ENCODE results near the gene RNF217. TPM values are rescaled to one million over a fixed set of nuclear protein-coding genes. Genes with fewer than 3 reads are reported as not detected.
A peak's percentile ranks its signal among the peaks of the same experiment; 100 is the strongest.

Gene RNF217
- total RNA-seq, 1 donor from 2014 or later = 51.5 TPM

DNA sequence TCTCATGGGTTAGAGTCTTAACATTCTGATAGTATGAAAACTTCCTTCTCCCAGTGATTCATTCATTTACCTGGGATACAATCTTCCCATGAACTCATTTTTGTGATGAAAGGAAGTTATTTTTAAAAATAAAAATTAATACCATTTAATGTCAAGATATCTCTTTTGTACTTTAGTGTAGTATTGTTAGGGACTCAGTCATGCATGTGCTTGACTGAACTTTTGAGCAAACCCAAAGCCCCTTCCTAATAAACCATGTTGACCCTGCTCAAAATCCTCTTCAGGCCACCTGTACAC is 52.4 kb downstream of the RNF217 start:
- H3K36me3 Mint-ChIP-seq (ENCODE audit: low read depth) = peaks cover 3% of the 10 kb centered on the region
- H3K27me3 Mint-ChIP-seq (ENCODE audit: low read depth) = no peaks in the 10 kb centered on the region
- H3K9me3 Mint-ChIP-seq (ENCODE audit: low read depth) = no peaks in the 10 kb centered on the region
- DNase-seq (ENCODE audit: low spot score) = no peak
- no peak overlapping the region for H3K4me3 Mint-ChIP-seq (ENCODE audit: unreplicated experiment)
- TF ChIP-seq, protein P1, sequence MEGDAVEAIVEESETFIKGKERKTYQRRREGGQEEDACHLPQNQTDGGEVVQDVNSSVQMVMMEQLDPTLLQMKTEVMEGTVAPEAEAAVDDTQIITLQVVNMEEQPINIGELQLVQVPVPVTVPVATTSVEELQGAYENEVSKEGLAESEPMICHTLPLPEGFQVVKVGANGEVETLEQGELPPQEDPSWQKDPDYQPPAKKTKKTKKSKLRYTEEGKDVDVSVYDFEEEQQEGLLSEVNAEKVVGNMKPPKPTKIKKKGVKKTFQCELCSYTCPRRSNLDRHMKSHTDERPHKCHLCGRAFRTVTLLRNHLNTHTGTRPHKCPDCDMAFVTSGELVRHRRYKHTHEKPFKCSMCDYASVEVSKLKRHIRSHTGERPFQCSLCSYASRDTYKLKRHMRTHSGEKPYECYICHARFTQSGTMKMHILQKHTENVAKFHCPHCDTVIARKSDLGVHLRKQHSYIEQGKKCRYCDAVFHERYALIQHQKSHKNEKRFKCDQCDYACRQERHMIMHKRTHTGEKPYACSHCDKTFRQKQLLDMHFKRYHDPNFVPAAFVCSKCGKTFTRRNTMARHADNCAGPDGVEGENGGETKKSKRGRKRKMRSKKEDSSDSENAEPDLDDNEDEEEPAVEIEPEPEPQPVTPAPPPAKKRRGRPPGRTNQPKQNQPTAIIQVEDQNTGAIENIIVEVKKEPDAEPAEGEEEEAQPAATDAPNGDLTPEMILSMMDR (IDR thresholded peaks at IDR 0.05) = no peak
- peak overlapping the region; percentile 50 for H3K27ac Mint-ChIP-seq (ENCODE audit: unreplicated experiment)
- H3K4me1 Mint-ChIP-seq (ENCODE audit: low read depth) = peaks cover 51% of the 10 kb centered on the region

DNA sequence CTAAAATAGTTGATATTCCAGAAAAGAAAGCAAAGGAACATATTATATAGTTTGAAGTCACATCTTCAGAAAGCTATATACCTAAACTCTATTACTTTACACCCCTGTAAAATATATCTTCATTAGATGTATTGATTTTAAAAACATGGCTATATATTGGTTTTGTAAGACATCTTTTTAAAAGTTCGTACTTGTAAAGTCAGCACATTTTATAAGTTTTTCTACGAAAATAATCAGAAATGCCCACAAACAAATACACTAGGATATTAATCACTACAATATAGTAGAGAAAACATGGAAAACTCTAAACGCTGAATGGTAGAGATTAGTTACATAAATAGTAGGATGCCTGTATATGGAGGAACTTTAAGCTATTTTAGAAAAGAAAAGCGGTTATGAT is 52.9 kb downstream of the RNF217 start:
- Mint-ChIP-seq H3K9me3 (ENCODE audit: low read depth) (no peaks in the 10 kb centered on the region), H3K27me3 (ENCODE audit: low read depth) (no peaks in the 10 kb centered on the region), H3K4me3 (ENCODE audit: unreplicated experiment) (no peak overlapping the region), H3K4me1 (ENCODE audit: low read depth) (peaks cover 48% of the 10 kb centered on the region), H3K27ac (ENCODE audit: unreplicated experiment) (peak overlapping the region; percentile 50), H3K36me3 (ENCODE audit: low read depth) (peaks cover 3% of the 10 kb centered on the region)
- no peak for DNase-seq (ENCODE audit: low spot score)
- TF ChIP-seq, protein P1 (IDR thresholded peaks at IDR 0.05) = no peak

DNA sequence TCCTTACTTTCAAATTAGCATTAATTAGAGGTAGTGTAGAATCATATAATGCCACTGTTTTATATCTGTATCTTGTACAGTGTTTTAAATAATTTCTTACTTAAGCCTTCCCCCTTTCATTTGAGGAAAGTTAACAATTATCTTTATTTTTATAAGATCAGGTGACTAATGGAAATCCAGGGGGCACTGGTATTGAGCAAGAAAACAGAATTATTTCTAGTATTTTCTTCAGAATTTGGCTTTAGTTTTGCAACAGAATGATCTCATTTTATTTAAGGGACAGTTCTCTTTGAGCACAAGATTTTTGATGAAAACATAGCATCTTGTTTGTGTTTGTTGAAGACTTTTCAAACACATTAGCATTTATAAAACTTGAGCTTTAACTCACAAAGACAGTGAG is 55.9 kb downstream of the RNF217 start:
- H3K27me3 Mint-ChIP-seq (ENCODE audit: low read depth) = no peaks in the 10 kb centered on the region

DNA sequence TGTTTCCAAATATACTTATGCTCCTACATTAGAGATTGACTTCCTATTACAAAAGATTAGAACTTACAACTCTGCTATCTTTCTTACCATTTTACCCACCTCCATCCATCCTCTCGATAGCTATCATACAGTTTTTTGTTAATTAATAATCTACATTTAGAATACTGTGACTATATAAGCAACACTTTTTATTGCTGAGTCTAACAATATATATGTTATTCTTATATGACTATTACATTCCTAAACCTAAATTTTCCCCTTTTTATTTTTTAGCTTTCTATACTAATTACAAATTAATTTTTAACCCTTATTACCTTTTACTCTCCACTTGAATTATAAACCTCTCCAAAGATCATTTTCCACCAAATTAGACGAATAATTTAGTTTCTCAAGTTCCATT is 57.0 kb downstream of the RNF217 start:
- Mint-ChIP-seq H3K27me3 (ENCODE audit: low read depth) (no peaks in the 10 kb centered on the region), H3K4me1 (ENCODE audit: low read depth) (peaks cover 25% of the 10 kb centered on the region), H3K27ac (ENCODE audit: unreplicated experiment) (no peak overlapping the region), H3K9me3 (ENCODE audit: low read depth) (no peaks in the 10 kb centered on the region), H3K36me3 (ENCODE audit: low read depth) (peaks cover 2% of the 10 kb centered on the region), H3K4me3 (ENCODE audit: unreplicated experiment) (no peak overlapping the region)
- TF ChIP-seq, protein P1 (IDR thresholded peaks at IDR 0.05) = no peak
- DNase-seq (ENCODE audit: low spot score) = no peak

More for the DNA sequence above, 55.9 kb downstream of the RNF217 start:
- H3K36me3 Mint-ChIP-seq (ENCODE audit: low read depth) = peaks cover 2% of the 10 kb centered on the region
- H3K27ac Mint-ChIP-seq (ENCODE audit: unreplicated experiment) = no peak overlapping the region
- DNase-seq (ENCODE audit: low spot score) = no peak
- TF ChIP-seq, protein P1 (IDR thresholded peaks at IDR 0.05) = no peak
- peaks cover 37% of the 10 kb centered on the region for H3K4me1 Mint-ChIP-seq (ENCODE audit: low read depth)
- no peak overlapping the region for H3K4me3 Mint-ChIP-seq (ENCODE audit: unreplicated experiment)
- no peaks in the 10 kb centered on the region for H3K9me3 Mint-ChIP-seq (ENCODE audit: low read depth)

DNA sequence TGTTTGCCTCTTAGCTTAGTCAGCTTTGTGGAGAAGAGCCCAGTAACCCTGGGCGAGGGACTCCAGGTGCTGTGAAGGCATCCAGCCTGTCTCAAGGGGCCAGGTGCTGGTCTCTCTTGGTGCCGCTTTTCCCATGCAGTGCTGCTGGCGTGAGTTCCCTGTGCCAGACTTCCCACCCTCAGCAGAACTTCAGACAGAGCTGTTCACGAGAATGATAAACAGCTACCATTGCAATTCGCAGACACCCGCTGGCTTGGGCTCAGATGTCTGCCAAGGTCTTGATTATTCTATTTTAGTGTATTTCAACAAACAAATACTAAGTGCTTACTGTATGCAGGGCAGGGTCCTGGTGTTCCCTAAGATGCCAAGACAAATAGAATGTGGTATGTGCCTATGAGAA is 57.7 kb downstream of the RNF217 start:
- Mint-ChIP-seq H3K4me1 (ENCODE audit: low read depth) (peaks cover 19% of the 10 kb centered on the region), H3K4me3 (ENCODE audit: unreplicated experiment) (no peak overlapping the region), H3K27ac (ENCODE audit: unreplicated experiment) (no peak overlapping the region), H3K9me3 (ENCODE audit: low read depth) (no peaks in the 10 kb centered on the region), H3K27me3 (ENCODE audit: low read depth) (no peaks in the 10 kb centered on the region), H3K36me3 (ENCODE audit: low read depth) (peaks cover 2% of the 10 kb centered on the region)
- DNase-seq (ENCODE audit: low spot score) = no peak
- TF ChIP-seq, protein P1 (IDR thresholded peaks at IDR 0.05) = no peak

All from chondrocyte (in vitro differentiated cells).